CD4-positive, alpha-beta T cell treated with Interferon alpha-2 for 1 hour (primary cell): ENCODE measurements around the gene NPAS3.

Source experiments
- DNase-seq, 2 donors: peaks; one replicate each; pipeline ENCODE4 v3.0.0-alpha.2; 2020 to 2022

NPAS3 gene

DNA sequence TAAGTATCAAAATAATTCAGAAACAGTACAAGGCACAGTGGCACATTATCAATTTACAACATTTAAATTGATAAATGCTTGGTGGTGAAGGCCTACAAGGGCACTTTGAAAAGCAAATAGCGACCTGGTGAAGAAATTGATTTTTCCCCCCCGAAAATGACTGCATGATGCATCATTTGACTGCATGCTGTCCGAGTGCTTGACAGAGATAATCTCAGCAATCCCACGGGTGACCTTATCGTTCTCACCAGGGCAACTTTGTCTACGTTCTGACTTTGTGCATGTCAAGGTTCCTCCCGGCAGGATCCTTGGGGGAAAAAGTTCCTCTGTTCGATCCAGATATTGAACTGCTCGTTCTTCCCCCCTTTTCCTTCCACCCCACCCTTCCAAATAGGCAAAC is 627.4 kb downstream of the NPAS3 start:
- no peak for DNase-seq

DNA sequence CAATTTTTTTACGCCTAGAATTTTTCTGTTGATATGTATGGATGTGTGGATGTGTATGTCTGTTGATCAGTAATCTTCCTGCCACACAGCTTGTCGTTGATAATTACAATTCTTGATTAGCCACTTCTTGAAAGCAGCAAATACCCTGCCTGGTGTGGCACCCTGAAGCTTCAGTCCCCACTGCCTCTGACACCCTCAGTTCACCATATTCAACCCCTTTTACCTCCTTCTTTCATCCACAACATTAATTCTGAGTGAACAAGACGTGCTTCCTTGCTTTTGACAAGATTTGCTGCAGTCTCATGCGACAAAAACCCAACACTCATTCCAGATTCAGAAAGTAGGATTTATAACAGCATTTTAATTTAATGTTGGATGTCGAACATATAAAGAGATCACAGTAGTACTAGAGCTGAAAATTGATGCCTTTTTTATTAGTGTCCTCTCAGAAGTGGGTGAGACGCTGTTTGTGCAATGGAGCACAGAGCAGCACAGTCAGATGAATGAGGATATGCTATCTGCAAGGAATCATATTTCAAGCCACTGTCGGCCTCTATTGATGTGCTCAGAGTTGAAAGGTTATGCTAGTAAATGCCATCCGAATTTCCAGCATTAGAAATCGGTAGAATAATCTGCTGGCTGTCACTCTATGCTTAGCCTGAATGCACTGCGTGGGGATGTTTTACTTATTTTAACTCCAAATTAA is 628.5 kb downstream of the NPAS3 start:
- no peak for DNase-seq

DNA sequence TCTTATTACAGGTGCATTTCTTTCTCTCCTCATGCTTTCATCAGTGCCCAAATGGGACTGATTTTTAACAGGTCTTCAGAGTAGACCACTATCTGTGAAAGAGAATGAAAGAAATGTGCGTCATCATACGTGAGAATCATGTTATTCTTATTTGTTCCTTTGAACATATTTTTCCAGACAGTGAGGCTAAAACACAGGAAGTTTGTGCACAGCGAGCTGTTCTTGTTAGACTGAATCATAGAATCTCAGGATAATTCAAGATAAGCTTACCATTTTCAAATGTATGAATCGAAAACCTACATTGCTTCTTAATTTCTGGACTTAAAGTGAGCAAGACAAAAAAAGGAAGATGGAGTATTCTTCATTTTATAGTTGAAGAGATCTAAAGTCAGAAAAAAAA is 629.1 kb downstream of the NPAS3 start:
- DNase-seq, result no peak

DNA sequence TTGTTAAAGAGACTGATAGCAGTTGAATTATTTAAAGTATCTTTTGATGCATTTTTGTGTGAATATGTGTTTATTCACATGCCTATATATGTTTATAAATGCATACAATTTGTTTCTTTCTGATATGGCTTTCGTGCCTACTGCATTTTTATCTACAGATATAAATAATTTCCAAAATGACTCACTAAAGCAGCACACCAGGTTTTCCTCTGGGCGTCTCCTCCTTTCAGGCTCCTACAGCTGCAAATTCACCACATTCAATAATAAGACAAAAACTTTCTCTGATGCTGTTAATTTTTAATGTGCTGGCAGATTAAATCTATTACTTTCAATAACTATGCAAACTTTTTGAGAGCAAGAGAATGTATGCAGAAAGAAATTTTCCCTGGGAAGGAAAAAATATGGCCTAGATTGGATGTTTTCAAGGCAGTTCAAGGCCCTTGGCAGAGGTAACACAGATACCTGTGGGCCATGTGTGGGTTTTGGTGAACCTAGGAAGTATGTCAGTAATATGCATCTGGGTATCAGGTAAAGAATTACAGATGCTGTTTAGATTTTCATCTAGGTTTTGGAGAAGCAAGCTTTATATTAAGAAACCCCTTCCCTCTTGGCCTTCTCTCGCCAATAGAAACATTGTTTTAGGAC is 630.4 kb downstream of the NPAS3 start:
- no peak for DNase-seq

DNA sequence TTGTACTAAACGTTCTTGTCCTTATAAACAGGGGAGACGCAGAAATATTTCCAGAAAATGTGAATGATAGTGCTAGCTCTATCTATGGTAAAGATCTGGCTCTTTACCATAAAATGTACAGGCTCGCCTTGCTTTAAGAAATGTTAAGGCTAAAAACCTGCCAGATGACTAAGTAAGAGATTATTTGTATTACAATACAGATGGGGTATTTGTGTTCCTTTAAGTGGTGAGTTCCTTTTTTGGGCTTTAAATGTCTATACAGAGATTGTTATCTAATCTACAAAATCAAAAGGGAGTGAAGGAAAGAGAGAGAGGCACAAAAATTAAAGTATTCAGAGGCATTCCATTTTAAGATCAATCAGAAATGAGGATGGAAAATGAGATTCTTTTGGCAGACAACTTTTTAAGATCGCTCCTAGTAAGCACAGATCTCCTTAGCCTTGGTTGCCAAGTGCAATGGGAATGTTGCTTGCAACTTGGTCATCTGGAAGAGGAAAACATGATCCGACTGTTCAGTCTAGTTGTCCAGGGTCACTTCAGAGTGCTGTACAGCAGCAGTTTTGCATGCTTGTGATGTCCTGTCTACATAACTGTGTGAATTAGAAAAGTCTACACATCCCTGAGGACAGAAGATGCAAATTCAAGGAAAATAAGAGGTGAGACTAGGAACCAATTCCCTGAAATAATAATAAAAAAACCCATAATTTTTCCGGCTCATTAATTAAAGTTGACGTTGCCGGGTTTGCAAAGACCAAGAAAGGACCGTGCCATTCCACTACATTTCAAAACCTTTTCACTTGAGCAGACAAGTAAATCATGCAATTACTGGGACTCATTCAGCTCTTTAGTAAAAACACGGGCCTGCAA is 631.4 kb downstream of the NPAS3 start:
- DNase-seq, result no peak

DNA sequence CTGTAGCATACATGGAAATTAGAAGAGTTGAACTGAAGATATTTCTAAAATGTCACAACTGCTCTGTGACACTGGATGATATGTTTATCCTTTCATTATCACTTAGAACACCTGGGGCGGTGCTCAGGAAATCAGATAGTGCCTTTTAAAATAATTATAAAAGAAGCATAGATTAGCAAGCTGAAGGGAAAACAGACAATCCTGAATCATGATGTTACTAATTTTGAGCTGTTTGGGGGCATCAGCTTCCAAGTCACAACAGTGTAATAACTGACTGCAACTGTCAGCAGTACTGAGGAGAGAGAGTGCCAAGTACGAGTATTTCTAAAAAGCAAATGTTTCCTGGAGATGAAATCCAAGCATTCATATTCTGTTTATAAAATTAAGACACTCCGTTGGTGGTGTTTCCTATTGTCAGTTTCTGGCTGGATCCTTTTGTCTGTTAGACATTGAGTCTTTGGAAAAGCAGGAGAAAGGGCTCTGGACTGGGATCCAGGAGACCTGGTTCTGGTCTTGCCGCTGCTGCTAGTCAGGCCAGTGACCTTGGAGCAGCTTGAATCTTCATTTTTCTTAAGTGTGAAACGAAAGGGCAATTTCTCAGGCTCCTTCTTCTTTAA is 632.1 kb downstream of the NPAS3 start:
- no peak for DNase-seq

DNA sequence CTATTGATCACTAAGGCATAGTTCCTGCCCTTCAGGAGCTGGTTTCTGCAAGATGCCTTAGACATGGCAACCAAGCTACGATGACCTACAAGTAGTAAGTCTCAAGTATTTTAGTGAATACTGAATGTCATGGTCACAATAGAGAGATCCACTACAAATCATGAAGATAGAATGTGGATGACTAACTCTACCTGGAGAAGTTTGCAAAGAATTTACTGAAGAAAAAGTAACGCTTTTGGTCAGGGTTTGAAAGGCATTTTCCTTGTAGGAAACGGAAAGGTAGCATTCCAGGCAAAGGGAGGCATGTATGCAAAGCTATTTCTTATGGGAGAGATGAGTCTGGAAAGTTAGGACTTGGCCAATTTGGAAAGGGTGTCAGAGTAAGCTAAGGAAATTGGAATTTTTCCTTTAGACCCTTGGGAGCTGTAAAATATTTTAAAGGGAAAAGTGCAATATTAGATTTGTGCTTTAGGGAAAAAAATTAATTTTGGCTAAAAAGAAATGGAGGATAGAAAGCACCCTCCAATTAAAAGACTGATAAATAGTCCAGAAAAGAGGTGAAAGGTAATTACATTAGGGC is 634.7 kb downstream of the NPAS3 start:
- no peak for DNase-seq

DNA sequence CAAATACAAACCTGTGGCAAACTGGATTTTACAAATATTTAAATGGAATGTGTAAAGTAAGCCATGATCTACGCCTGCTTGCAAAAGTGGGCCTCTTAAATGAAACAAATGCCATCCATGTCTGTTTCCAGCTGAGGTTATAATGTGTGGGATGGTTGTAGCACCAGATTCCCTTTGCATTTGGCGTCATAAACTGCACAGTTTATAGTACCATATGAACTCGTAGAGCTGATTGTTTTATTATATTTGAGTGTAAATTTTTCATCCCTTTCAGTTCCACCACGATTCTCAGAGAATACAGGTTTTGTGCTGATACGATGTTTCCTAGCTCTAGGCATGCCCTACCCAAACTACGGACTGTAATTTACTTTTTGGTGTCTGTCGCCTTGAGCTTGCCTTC is 637.3 kb downstream of the NPAS3 start:
- DNase-seq, result no peak

DNA sequence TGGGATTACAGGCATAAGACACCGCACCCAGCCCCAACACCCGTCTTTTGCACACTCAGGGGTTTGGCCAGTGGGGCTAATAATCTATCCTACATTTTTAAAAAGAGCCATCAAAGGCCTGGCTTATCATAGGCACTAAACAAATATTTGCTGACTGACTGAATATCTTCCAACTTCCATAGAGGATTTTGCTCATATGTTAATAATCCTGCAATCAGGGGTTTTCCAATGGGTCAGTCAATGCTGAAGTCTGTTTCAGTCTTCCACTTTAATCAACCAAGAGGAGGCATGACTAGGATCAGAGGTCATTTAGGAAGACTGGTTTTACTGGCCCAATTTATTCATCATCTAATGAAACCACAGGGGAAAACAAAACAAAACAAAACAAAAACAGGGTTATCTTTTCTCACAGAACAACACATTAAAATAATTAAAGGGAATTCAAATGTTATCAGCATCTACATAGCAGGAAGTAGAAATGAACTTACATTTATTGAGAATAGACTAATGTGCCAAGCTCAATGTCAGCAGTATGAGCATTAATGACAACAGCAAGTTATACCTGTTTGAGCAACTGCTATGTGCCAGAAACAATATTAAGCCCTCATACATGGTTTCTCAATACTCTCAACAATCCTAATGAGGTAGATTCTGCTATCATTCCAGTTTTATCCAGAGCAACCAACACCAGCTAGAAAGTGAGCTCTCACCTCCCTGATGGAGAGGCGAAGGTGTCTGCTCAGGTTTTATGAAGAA is 640.0 kb downstream of the NPAS3 start:
- DNase-seq, result no peak

DNA sequence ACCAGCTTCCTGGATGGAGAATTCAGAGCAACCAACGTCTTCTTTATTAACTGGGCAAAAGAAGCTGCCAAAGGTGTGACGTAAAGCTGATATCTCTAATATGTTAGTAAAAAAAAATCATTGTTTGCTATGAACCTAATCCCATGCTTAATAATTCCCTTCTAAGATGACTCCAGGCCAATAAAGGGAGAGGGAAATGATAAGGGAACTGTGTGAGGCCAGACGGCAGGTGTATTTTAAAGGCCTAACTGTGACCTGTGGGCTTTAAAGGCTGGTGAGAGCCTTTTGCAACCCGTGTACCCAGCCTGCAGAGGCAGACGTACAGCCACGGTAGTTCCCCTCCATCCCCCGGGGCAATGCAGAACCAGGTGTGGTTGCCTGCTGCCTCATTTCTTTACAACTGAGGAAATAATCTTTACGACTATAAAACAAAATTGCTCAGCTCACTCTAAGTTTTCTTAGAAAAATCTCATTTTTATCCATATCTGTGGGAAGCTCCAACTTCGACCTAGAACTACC is 641.6 kb downstream of the NPAS3 start:
- no peak for DNase-seq

DNA sequence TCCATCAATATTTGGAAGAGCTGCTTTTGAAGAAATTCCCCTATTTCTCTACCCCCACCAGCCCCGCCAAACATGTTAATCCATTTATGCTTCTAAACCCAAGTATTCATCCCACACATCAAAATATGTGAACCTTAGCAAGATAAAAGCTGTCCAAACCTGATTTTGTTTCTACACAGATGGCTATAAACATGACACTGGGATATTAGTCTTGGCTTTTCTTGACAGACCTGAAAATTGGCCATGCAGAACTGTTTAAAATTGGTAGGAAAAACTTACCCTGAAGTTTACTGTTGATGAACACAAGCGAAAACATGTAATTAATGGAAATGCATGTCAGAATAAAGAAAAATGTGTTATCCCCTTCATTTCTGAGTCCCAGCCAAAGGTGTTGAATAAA is 642.2 kb downstream of the NPAS3 start:
- DNase-seq, result no peak

DNA sequence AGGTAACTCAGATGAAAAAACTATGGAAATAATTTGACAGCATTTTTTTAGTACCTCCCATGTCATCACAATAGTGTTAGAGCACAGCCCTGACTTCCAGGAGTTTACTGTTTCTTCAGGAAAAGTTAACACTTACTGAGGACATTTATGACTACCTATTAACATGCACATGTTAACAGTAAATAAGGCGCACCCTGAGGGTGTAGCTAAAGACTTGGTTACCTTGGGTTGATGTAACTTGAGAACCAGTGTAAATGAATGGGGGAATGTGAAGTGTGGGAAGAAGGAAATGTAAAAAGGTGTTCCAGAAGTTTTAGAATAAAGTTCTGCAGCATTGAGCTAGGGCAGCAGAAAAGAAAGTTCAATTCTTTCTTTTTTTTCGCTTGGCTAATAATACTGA is 646.0 kb downstream of the NPAS3 start:
- DNase-seq, result no peak

DNA sequence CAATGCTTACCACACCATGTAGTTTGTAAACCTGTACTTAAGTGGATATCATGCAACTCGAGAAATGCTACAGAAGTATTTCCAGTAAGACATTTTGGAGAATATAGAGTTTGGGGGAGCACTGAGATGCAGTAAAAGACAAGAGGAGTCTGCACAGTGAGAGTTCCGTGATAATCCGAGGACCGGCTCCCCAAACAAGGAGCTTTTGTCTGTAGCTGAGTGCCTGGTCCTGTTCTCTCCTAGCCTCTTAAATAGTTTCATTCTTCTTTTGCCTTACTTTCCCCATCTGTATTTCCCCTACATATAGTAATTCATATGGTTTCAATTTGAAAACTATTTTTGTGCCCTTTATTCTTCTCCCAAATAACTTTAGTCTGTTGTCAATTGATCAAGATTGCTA is 648.1 kb downstream of the NPAS3 start:
- DNase-seq, result no peak

DNA sequence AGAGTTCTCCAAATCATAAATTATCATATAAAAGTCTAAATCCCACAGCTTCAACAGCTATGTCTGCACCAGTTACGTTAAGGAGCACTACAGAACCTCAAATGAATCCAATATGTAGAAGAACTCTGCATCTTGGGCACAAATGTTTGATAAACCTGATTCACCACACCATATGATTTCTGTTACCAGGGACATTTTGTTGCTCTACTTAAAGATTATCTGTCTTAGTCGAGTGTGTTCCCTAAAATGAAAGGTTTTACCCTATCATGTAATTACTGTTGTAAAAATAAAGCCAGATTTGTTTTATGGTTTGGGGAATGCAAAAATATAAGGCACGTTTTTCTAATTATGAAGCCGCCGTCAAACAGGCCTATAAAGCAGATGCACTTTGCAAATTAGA is 649.1 kb downstream of the NPAS3 start:
- DNase-seq, result no peak

DNA sequence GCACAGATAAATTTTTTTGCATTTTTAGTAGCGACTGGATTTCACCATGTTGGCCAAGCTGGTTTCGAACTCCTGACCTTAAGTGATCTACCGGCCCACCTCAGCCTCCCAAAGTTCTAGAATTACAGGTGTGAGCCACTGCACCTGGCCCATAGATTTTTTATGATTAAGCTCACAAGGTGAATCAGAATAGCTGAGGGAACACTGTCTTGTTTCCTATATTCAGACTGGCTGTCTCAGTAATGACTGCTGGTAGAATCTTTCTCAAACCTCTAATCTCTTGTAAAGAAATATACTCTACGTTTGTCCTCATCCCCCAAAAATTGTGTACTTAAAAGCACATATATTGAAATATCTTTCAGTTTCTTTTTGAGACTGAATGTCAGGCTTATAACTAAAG is 650.1 kb downstream of the NPAS3 start:
- no peak for DNase-seq

DNA sequence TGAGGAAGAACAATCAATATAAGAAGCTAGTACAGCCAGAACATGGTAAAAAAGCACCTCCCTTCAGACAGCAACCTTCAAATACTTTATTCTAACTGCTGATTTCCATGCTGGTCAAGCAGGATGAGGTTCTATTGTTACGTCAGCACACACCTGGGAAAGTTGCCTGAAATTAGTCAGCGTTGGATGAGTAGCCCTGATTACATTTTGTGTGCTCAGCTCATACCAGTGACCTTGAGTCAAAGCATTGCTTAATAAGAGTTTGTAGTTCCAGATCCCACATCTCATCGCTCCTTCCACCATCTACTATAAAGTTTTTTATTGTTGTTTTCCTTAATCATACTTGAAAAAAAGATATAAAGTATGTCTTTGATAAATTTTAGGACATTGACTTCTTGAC is 650.7 kb downstream of the NPAS3 start:
- DNase-seq, result no peak

DNA sequence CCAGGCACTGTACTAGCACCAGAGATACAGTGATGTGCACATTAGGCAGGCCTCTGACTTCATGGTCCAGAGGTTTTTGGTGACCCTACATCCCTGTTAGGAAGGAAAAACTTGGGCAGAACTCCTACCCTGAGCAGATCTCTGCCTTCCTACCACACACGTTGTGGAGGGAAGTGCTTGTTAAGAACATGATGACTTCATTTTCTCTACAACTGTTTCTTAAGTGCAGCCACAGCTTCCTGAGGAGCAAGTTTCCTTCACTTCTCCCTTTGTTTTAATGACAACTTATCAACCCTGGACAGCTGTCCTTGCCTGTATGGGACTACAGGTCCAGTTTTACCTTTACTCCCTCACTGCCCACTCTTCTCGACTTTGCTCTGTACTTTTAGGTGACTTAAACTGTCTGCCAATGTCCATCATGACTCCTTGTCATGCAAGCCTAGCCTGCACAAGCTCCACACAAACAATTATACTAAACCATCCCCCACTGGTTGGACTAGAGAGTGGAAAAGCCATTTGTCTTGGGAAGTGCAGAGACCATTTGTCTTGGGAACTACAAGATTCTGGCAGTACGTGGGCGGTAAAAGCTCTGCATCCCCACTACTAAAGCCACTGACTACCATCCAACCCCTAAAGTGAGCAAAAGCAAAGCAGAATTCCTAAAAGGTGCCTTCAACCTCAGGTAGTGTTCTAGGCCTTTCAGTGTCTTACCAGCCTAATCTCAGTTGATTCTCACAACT is 652.4 kb downstream of the NPAS3 start:
- no peak for DNase-seq

DNA sequence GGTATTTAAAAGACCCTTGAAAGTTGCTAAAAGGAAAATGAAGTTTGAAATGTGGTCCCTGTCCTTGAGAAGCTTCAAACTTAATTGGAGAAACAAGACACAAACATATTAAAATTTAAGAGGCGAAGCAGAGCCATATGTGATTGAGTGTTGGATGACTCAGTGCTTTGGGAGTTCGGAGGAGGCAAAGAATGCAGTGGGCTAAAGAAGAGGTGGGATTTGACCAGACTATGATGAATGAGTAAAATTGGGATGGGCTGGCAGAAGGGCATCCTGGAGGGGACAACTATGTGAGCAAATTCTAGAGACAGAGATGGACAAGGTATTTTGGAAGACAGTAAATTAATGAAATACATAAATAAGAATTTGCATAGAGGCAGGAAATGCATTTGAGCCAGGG is 653.6 kb downstream of the NPAS3 start:
- no peak for DNase-seq

DNA sequence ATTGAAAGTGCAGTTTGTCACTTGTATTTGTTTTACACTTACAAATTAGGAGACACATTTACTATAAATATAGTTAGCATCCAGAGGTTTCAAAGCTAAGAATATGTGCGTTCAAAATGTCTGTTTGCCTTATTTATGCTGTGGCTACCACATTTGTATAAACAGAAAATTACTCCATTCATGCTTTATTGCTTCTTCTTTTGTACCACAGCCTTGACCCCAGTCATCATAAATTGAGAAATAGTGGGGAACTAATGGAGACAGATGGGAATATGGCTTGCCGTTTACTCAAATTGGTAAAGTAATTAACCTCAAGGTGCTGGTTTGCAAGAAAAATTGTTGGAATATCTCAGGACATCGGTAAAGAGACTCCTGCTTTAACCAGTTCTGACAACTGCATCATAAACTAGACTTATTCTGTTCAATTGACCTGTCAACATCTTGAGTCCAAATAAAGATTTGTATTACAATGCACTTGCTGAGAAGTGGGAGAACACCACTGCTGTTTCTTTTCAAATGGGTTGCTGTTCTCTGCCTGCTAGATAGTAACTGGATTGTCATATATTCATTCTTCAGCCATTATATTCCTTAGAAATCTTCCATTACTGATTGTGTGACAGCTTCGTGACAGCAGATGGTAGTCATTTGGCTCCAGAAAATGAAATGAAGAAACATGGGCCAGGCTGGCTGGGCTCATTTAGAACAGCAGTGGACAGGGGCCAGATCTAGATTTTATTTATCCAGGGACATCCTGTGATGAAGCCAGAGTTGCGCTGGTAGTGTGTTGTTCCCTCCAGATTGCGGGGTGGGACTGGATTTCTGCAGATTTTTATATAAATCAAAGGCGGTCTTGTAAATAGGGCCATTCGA is 657.8 kb downstream of the NPAS3 start:
- no peak for DNase-seq

DNA sequence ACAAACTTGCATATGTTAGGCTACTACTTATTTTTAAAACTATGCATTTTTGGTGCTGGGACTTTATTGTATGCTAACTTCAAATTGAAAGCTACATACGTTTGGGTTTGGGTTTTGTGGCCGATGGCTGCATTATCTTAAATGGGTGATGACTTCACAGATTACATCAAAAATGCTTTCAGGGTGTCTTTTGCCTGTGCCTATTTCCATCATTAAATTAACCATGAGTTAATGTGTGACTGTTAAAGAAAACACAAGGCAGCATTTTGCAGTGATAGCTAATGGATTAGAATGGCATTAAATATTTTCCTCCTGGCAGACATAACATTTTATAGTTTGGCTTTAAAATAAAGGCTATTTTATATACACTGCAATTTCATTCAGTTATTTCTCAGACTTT is 659.9 kb downstream of the NPAS3 start:
- DNase-seq, result no peak
